T-helper 2 cell treated with Interferon-gamma antibody and Interleukin-4, amounts not matched to agents 100 ng/mL and 5 ng/mL, for 36 hours (primary cell): Measurements from ENCODE around the gene DNASE2B. TPM values are rescaled to one million over a fixed set of nuclear protein-coding genes. Genes with fewer than 3 reads are reported as not detected.

Experiments used
- intact Hi-C: fragments of 100-400 bp; cut with micrococcal nuclease; formaldehyde crosslinking; loops from one replicate; pipeline ENCODE4 v1.15.1; 2023
- total RNA-seq: library from RNA; stranded (reverse); gene quantifications from 2 replicates; pipeline ENCODE4 v1.2.3, GENCODE V29; 2022

Gene DNASE2B
- total RNA-seq, 1 donor from 2014 or later, result not detected

GRCh38 chr1:84373436-84374141 is 24.7 kb upstream of the DNASE2B start:
- intact Hi-C loops, result no loop called here

GRCh38 chr1:84374991-84375696 is 23.1 kb upstream of the DNASE2B start:
- intact Hi-C loops, result no loop called here

- intact Hi-C loops, result no loop called here
Observed at GRCh38 chr1:84376000-84376910, 22.0 kb upstream of the DNASE2B start.

GRCh38 chr1:84377480-84378095 is 20.7 kb upstream of the DNASE2B start:
- intact Hi-C loops, result no loop called here

GRCh38 chr1:84379138-84379916 is 19.0 kb upstream of the DNASE2B start:
- intact Hi-C loops, result no loop called here

GRCh38 chr1:84379917-84380180 is 18.4 kb upstream of the DNASE2B start:
- intact Hi-C loops, result no loop called here

GRCh38 chr1:84382127-84382526 is 16.2 kb upstream of the DNASE2B start:
- intact Hi-C loops, result no loop called here

- intact Hi-C loops, result no loop called here
Observed at GRCh38 chr1:84385347-84385746, 12.9 kb upstream of the DNASE2B start.

GRCh38 chr1:84386716-84387479 is 11.4 kb upstream of the DNASE2B start:
- intact Hi-C loops, result no loop called here

- intact Hi-C loops, result no loop called here
Observed at GRCh38 chr1:84387480-84388163, 10.7 kb upstream of the DNASE2B start.

- intact Hi-C loops, result no loop called here
Observed at GRCh38 chr1:84390226-84390625, 8.1 kb upstream of the DNASE2B start.

- intact Hi-C loops, result no loop called here
Observed at GRCh38 chr1:84401156-84401555, 2.9 kb downstream of the DNASE2B start.

GRCh38 chr1:84402060-84402459 is 3.8 kb downstream of the DNASE2B start:
- intact Hi-C loops, result no loop called here

GRCh38 chr1:84402501-84402900 is 4.2 kb downstream of the DNASE2B start:
- intact Hi-C loops, result no loop called here

GRCh38 chr1:84403347-84403746 is 5.1 kb downstream of the DNASE2B start:
- intact Hi-C loops, result no loop called here

GRCh38 chr1:84406346-84406861 is 8.1 kb downstream of the DNASE2B start:
- intact Hi-C loops, result no loop called here

GRCh38 chr1:84407524-84407923 is 9.2 kb downstream of the DNASE2B start:
- intact Hi-C loops, result no loop called here

GRCh38 chr1:84407958-84408422 is 9.7 kb downstream of the DNASE2B start:
- intact Hi-C loops, result no loop called here

GRCh38 chr1:84409888-84410287 is 11.6 kb downstream of the DNASE2B start:
- intact Hi-C loops, result no loop called here
